ENCODE results near the gene FBXO15.

GRCh38 chr18:74123200-74123599 lies 24.4 kb downstream of the FBXO15 start:
- TF ChIP-seq CTCF (conservative IDR thresholded peaks at IDR 0.05; ENCODE audit: low read length), result no peak
- TF ChIP-seq EZH2phosphoT487 (IDR thresholded peaks at IDR 0.05; ENCODE audit: borderline replicate concordance, low read depth, low read length), result no peak
